Inferior parietal cortex (tissue), 1 donor: ENCODE data around the gene MAPK7.

Source experiments
- DNase-seq: peaks from one replicate; pipeline ENCODE4 v3.0.0-alpha.2; 2016; ENCODE audit errors: extremely low spot score

The MAPK7 gene

GRCh38 chr17:19415806-19416775 is 37.8 kb downstream of the MAPK7 start:
- no peak for DNase-seq

GRCh38 chr17:19417611-19418010 is 39.3 kb downstream of the MAPK7 start:
- DNase-seq = no peak

- DNase-seq = no peak
Observed at GRCh38 chr17:19418251-19418992, 40.1 kb downstream of the MAPK7 start.

- DNase-seq = no peak
Observed at GRCh38 chr17:19421219-19421618, 42.9 kb downstream of the MAPK7 start.

GRCh38 chr17:19421926-19422325 is 43.6 kb downstream of the MAPK7 start:
- no peak for DNase-seq

- no peak for DNase-seq
Observed at GRCh38 chr17:19424934-19425868, 46.9 kb downstream of the MAPK7 start.

- DNase-seq = no peak
Observed at GRCh38 chr17:19426631-19427030, 48.3 kb downstream of the MAPK7 start.

- no peak for DNase-seq
Observed at GRCh38 chr17:19431691-19432090, 53.4 kb downstream of the MAPK7 start.
